IMR-90 (cell line): ENCODE results near the gene SH3D21. TPM values are rescaled to one million over a fixed set of nuclear protein-coding genes. Genes with fewer than 3 reads are reported as not detected.

ENCODE experiments used
- ATAC-seq: fragments of 200-7000 bp; cut with Tn5 transposase; 2 replicates; pipeline ENCODE4 v1.9.1; 2020; ENCODE audit warnings: low read depth, mild to moderate bottlenecking, moderate library complexity
- BruUV-seq: library from RNA; stranded (reverse); fragments of 400-500 nt; replicated peaks from 2 replicates; lab custom pipeline; 2021; lab: Mats Ljungman, UMichigan
- CTCF ChIA-PET: fragments of 300-600 bp; formaldehyde crosslinking; extraction: SDS; loops from one replicate; lab custom pipeline; 2021; ENCODE audit warnings: antibody characterized with exemption; lab: Yijun Ruan, JAX
- POLR2A ChIA-PET: fragments of 300-600 bp; sonication (Branson Sonifier 250); formaldehyde crosslinking; loops from one replicate; lab custom pipeline; 2022; ENCODE audit warnings: antibody characterized with exemption; ENCODE audit not compliant: unreplicated experiment; lab: Charles Lee
- DNase-seq: peaks from one replicate; pipeline ENCODE4 v3.0.0; 2013
- H2AFZ ChIP-seq: replicated peaks from 2 replicates; pipeline ENCODE3; 2013; ENCODE audit warnings: low read length, mild to moderate bottlenecking; ENCODE audit not compliant: poor library complexity
- H2AK5ac ChIP-seq: 2 replicates; pipeline ENCODE4 v1.6.1; 2013; ENCODE audit warnings: low read depth, low read length, inconsistent platforms
- H2AK9ac ChIP-seq: replicated peaks from 2 replicates; pipeline ENCODE3; 2013; ENCODE audit warnings: mild to moderate bottlenecking, low read depth, low read length, moderate library complexity; ENCODE audit not compliant: poor library complexity
- H2BK120ac ChIP-seq: 2 replicates; pipeline ENCODE4 v1.6.1; 2013; ENCODE audit warnings: low read depth, low read length, inconsistent platforms
- H2BK15ac ChIP-seq: 3 replicates; pipeline ENCODE4 v1.6.1; 2013; ENCODE audit warnings: low read depth, low read length, inconsistent platforms
- H2BK20ac ChIP-seq: 2 replicates; pipeline ENCODE4 v1.6.1; 2013; ENCODE audit warnings: low read depth, mild to moderate bottlenecking, inconsistent platforms, low read length, moderate library complexity
- H2BK5ac ChIP-seq: 2 replicates; pipeline ENCODE4 v1.6.1; 2013; ENCODE audit warnings: mild to moderate bottlenecking, low read depth, low read length, inconsistent platforms; ENCODE audit not compliant: poor library complexity, severe bottlenecking
- H3K14ac ChIP-seq: replicated peaks from 2 replicates; pipeline ENCODE4 v1.6.1; 2013; ENCODE audit warnings: low read depth, low read length, inconsistent platforms
- H3K18ac ChIP-seq: 2 replicates; pipeline ENCODE4 v1.6.1; 2013; ENCODE audit warnings: low read depth, low read length, control low read depth
- H3K23ac ChIP-seq: 2 replicates; pipeline ENCODE4 v1.6.1; 2013; ENCODE audit warnings: low read depth, low read length, inconsistent platforms
- H3K27ac ChIP-seq: 2 replicates; pipeline ENCODE4 v1.5.1; 2013; ENCODE audit warnings: mild to moderate bottlenecking, control low read depth, low read length; ENCODE audit not compliant: insufficient read depth
- H3K27me3 ChIP-seq: 2 replicates; pipeline ENCODE4 v1.6.1; 2013; ENCODE audit warnings: low read length; ENCODE audit not compliant: control insufficient read depth, insufficient read depth
- H3K36me3 ChIP-seq: 2 replicates; pipeline ENCODE4 v1.6.1; 2013; ENCODE audit warnings: low read length, mixed read lengths; ENCODE audit not compliant: control insufficient read depth, insufficient read depth
- H3K4ac ChIP-seq: 2 replicates; pipeline ENCODE4 v1.6.1; 2013; ENCODE audit warnings: low read depth, low read length, inconsistent platforms
- H3K4me1 ChIP-seq: 2 replicates; pipeline ENCODE4 v1.6.1; 2013; ENCODE audit warnings: low read length, mixed read lengths; ENCODE audit not compliant: control insufficient read depth, insufficient read depth
- H3K4me2 ChIP-seq: 2 replicates; pipeline ENCODE4 v1.6.1; 2013; ENCODE audit warnings: low read depth, mild to moderate bottlenecking, control low read depth, low read length, moderate library complexity
- H3K4me3 ChIP-seq: 2 replicates; pipeline ENCODE4 v1.5.1; 2013; ENCODE audit warnings: low read depth, mild to moderate bottlenecking, control low read depth, low read length, moderate library complexity; ENCODE audit not compliant: insufficient read depth
- H3K56ac ChIP-seq: 2 replicates; pipeline ENCODE4 v1.6.1; 2013; ENCODE audit warnings: low read length, inconsistent platforms; ENCODE audit not compliant: insufficient read depth; ENCODE audit errors: extremely low read depth
- H3K79me1 ChIP-seq, 2 experiments: 2 replicates each; pipeline ENCODE4 v1.6.1; 2013; ENCODE audit warnings: low read length in 2 of 2, inconsistent platforms in 1 of 2, low read depth in 1 of 2
- H3K9ac ChIP-seq: 2 replicates; pipeline ENCODE4 v1.6.1; 2013; ENCODE audit warnings: low read depth, low read length, control low read depth
- H3K9me1 ChIP-seq: 2 replicates; pipeline ENCODE4 v1.6.1; 2013; ENCODE audit warnings: low read length, inconsistent platforms; ENCODE audit not compliant: insufficient read depth
- H3K9me3 ChIP-seq: 2 replicates; pipeline ENCODE4 v1.6.1; 2013; ENCODE audit warnings: low read length; ENCODE audit not compliant: control insufficient read depth, insufficient read depth
- H4K20me1 ChIP-seq: 2 replicates; pipeline ENCODE4 v1.6.1; 2013; ENCODE audit warnings: low read length, inconsistent platforms; ENCODE audit not compliant: insufficient read depth
- H4K5ac ChIP-seq: 2 replicates; pipeline ENCODE4 v1.6.1; 2013; ENCODE audit warnings: mild to moderate bottlenecking, low read depth, low read length, control low read depth
- H4K8ac ChIP-seq, 2 experiments: 2 replicates each; pipeline ENCODE4 v1.6.1; 2013; ENCODE audit warnings: low read depth in 2 of 2, low read length in 2 of 2, control low read depth in 1 of 2, inconsistent platforms in 1 of 2
- H4K91ac ChIP-seq: 2 replicates; pipeline ENCODE4 v1.6.1; 2013; ENCODE audit warnings: low read depth, low read length, inconsistent platforms; ENCODE audit not compliant: insufficient read depth
- BHLHE40 ChIP-seq: fragments of 150-350 bp; IDR thresholded peaks from 2 replicates; pipeline ENCODE4 v1.6.1; 2016; ENCODE audit warnings: mild to moderate bottlenecking, low read depth, low read length
- CEBPB ChIP-seq: IDR thresholded peaks from 2 replicates; pipeline ENCODE4 v1.6.1; 2012; ENCODE audit warnings: low read depth, low read length, improper control_type of control experiment
- CHD1 ChIP-seq: IDR thresholded peaks from 2 replicates; pipeline ENCODE4 v1.6.1; 2012; ENCODE audit warnings: low read depth, low read length, improper control_type of control experiment
- CTCF ChIP-seq: conservative IDR thresholded peaks from 2 replicates; pipeline ENCODE4 v1.5.1; 2012; ENCODE audit warnings: mild to moderate bottlenecking, low read depth, low read length, improper control_type of control experiment
- ELK1 ChIP-seq: fragments of 150-350 bp; IDR thresholded peaks from 2 replicates; pipeline ENCODE4 v1.6.1; 2016; ENCODE audit warnings: low read depth, mild to moderate bottlenecking, low read length, moderate library complexity, borderline replicate concordance
- FOS ChIP-seq: fragments of 150-350 bp; IDR thresholded peaks from 2 replicates; pipeline ENCODE4 v1.6.1; 2016; ENCODE audit warnings: low read depth, low read length
- MAFK ChIP-seq: IDR thresholded peaks from 2 replicates; pipeline ENCODE4 v1.6.1; 2012; ENCODE audit warnings: low read depth, low read length, improper control_type of control experiment
- MAZ ChIP-seq: IDR thresholded peaks from 2 replicates; pipeline ENCODE4 v1.6.1; 2012; ENCODE audit warnings: low read depth, mild to moderate bottlenecking, low read length, improper control_type of control experiment, moderate library complexity, borderline replicate concordance
- MXI1 ChIP-seq: IDR thresholded peaks from 2 replicates; pipeline ENCODE4 v1.6.1; 2012; ENCODE audit warnings: low read depth, mild to moderate bottlenecking, low read length, moderate library complexity, borderline replicate concordance
- NFE2L2 ChIP-seq: fragments of 150-350 bp; IDR thresholded peaks from 2 replicates; pipeline ENCODE4 v1.6.1; 2016; ENCODE audit warnings: low read depth, mild to moderate bottlenecking, low read length
- POLR2A ChIP-seq: IDR thresholded peaks from 2 replicates; pipeline ENCODE4 v1.6.1; 2012; ENCODE audit warnings: mild to moderate bottlenecking, low read depth, low read length
- RAD21 ChIP-seq: IDR thresholded peaks from 2 replicates; pipeline ENCODE4 v1.6.1; 2012; ENCODE audit warnings: low read length, improper control_type of control experiment
- RCOR1 ChIP-seq: IDR thresholded peaks from 2 replicates; pipeline ENCODE4 v1.6.1; 2012; ENCODE audit warnings: mild to moderate bottlenecking, low read length, improper control_type of control experiment; ENCODE audit not compliant: insufficient replicate concordance
- RFX5 ChIP-seq: IDR thresholded peaks from 2 replicates; pipeline ENCODE4 v1.8.0; 2012; ENCODE audit warnings: low read depth, mild to moderate bottlenecking, low read length, moderate library complexity
- SMC3 ChIP-seq: fragments of 150-350 bp; IDR thresholded peaks from 2 replicates; pipeline ENCODE4 v1.6.1; 2016; ENCODE audit warnings: low read depth, mild to moderate bottlenecking, antibody characterized with exemption, low read length, moderate library complexity
- WGBS, 2 experiments: methylation state at CpG; one replicate each; pipeline versions ENCODE4 v1.1.5 to v1.1.7; 2013; ENCODE audit warnings: missing lambda C conversion rate in 2 of 2; ENCODE audit not compliant: insufficient read length in 1 of 2; ENCODE audit errors: extremely low coverage in 2 of 2; 5-methylcytosine and 5-hydroxymethylcytosine counted together
- dilution Hi-C: fragments of 300-500 bp; cut with HindIII; formaldehyde crosslinking; loops from one replicate; pipeline ENCODE4 v1.14.3; 2018; ENCODE audit warnings: low sequenced_read_pairs; ENCODE audit not compliant: unreplicated experiment
- in situ Hi-C: fragments of 300-500 bp; cut with MboI; formaldehyde crosslinking; loops from 3 replicates; pipeline ENCODE4 v1.14.3; 2019; ENCODE audit warnings: low sequenced_read_pairs, inconsistent platforms, mixed read lengths
- intact Hi-C: fragments of 100-400 bp; cut with micrococcal nuclease; formaldehyde crosslinking; loops from 2 replicates; pipeline ENCODE4 v1.10.0; 2022
- polyA plus RNA-seq, 3 experiments: library from polyadenylated mRNA; depleted of rRNA; stranded (reverse); fragments of >200 nt; gene quantifications; 2 replicates each; pipeline ENCODE4 v1.2.3, GENCODE V29; 2012; ENCODE audit warnings: low replicate concordance in 1 of 3
- total RNA-seq: library from RNA; depleted of rRNA; stranded (reverse); fragments of >200 nt; gene quantifications from 2 replicates; pipeline ENCODE4 v1.2.3, GENCODE V29; 2012
- TF ChIP-seq, protein P1 (sequence below): fragments of 150-350 bp; IDR thresholded peaks from 2 replicates; pipeline ENCODE4 v1.6.1; 2017; ENCODE audit warnings: mild to moderate bottlenecking, antibody characterized with exemption, low read length, low read depth

SH3D21 gene
- total and polyA plus RNA-seq, 2 of the 4 experiments (the other 2 are of a cell fraction), result 1.8 to 11.9 TPM

GRCh38 chr1:36304521-36304920 is 1.6 kb upstream of the SH3D21 start:
- no peak overlapping the region for H2BK20ac ChIP-seq
- ChIA-PET CTCF (no interaction called here), POLR2A (no interaction called here)
- H2AFZ ChIP-seq, result no peak overlapping the region
- H3K56ac ChIP-seq, result no peak overlapping the region
- H3K79me1 ChIP-seq, result peaks cover 22 to 68% of the 10 kb centered on the region in 2 experiments; a peak in 3 of 4 replicates
- intact Hi-C loops (no loop called here), dilution Hi-C loops (no loop called here), in situ Hi-C loops (no loop called here)
- no peak overlapping the region for H3K4ac ChIP-seq
- H3K9me3 ChIP-seq, result no peaks in the 10 kb centered on the region
- peaks cover 14% of the 10 kb centered on the region for H3K9me1 ChIP-seq
- H3K27ac ChIP-seq, result no peak overlapping the region
- no peak overlapping the region for H2AK9ac ChIP-seq
- H3K9ac ChIP-seq, result no peak overlapping the region
- H2AK5ac ChIP-seq, result no peak overlapping the region
- TF ChIP-seq RFX5 (no peak), MAZ (no peak), BHLHE40 (no peak), CEBPB (no peak), NFE2L2 (no peak), SMC3 (no peak), RAD21 (no peak), FOS (no peak), MAFK (no peak), MXI1 (no peak), POLR2A (no peak), ELK1 (no peak), CHD1 (no peak), RCOR1 (no peak), CTCF (no peak)
- TF ChIP-seq, protein P1, sequence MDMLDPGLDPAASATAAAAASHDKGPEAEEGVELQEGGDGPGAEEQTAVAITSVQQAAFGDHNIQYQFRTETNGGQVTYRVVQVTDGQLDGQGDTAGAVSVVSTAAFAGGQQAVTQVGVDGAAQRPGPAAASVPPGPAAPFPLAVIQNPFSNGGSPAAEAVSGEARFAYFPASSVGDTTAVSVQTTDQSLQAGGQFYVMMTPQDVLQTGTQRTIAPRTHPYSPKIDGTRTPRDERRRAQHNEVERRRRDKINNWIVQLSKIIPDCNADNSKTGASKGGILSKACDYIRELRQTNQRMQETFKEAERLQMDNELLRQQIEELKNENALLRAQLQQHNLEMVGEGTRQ, result no peak
- H4K91ac ChIP-seq, result no peak overlapping the region
- H3K4me3 ChIP-seq, result no peak overlapping the region
- BruUV-seq, result TSS peak; percentile 90
- no peak overlapping the region for H3K18ac ChIP-seq
- H3K4me2 ChIP-seq, result no peak overlapping the region
- H4K8ac ChIP-seq, result no peak overlapping the region
- peaks cover 8% of the 10 kb centered on the region for H3K4me1 ChIP-seq
- no peaks in the 10 kb centered on the region for H3K27me3 ChIP-seq
- H2BK120ac ChIP-seq, result no peak overlapping the region
- no peak overlapping the region for H2BK5ac ChIP-seq
- H3K36me3 ChIP-seq, result peaks cover 37% of the 10 kb centered on the region
- no peak overlapping the region for H3K23ac ChIP-seq
- 90% methylated on average over 2 of the region's 7 CpGs; no CpG with 5 or more reads in 1 of the 2 experiments for WGBS, 2 experiments
- no peak for ATAC-seq
- no peak for DNase-seq
- H4K20me1 ChIP-seq, result peaks cover 17% of the 10 kb centered on the region; the same call in 1 of the 2 replicates
- H4K5ac ChIP-seq, result no peak overlapping the region
- H3K14ac ChIP-seq, result no peak overlapping the region
- no peak overlapping the region for H2BK15ac ChIP-seq
